Endometrial microvascular endothelial cells (primary cell): ENCODE results near the gene MLLT3. TPM values are rescaled to one million over a fixed set of nuclear protein-coding genes. Genes with fewer than 3 reads are reported as not detected.
"Not testable (repeated sequence)": the region's sequence is repeated elsewhere in the genome, so short reads cannot be mapped to it uniquely, and the experiment has no call there.

Source experiments
- in situ Hi-C: cut with HindIII; loops from 2 replicates; pipeline ENCODE4 v1.10.0; 2017; ENCODE audit warnings: low sequenced_read_pairs, low pct_unique_long_range_greater_than_20kb; ENCODE audit errors: inconsistent ontology term
- total RNA-seq: library from RNA; depleted of rRNA; stranded (reverse); fragments of >200 nt; gene quantifications from one replicate; pipeline ENCODE4 v1.2.3, GENCODE V29; 2015; ENCODE audit errors: inconsistent ontology term

MLLT3 gene
- total RNA-seq, 1 donor from 2014 or later: 4.6 TPM

- in situ Hi-C loops: loop anchor here (25.0 kb wide), 2 partner anchors 242 to 333 kb away; no protein-coding TSS in a partner anchor
These were observed 17.7 kb downstream of the MLLT3 start for GRCh38 chr9:20604562-20604961.

- in situ Hi-C loops: loop anchor here (25.0 kb wide), 2 partner anchors 241 to 334 kb away; no protein-coding TSS in a partner anchor
These were observed 18.6 kb downstream of the MLLT3 start for GRCh38 chr9:20603524-20604268.

DNA sequence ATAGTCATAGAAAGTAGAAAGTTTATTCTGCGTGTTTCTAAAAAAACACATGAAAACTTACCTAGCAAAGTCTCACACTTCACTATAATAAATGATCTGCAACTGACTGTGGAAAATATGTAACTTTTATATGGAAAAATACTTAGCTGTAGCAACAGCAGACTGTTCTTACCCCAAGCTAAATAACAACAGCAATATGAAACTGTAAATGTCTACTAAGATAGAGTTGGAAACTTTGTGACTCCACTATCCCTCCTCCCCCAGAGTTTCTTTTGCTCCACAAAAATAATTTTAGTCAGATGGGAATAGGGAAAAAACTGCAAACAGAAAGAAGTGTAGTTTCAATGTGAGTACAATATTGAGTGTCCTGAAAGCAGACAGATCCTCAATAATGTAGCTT is 21.0 kb downstream of the MLLT3 start:
- in situ Hi-C loops: loop anchor here (25.0 kb wide), 2 partner anchors 239 to 336 kb away; no protein-coding TSS in a partner anchor

- in situ Hi-C loops: no loop called here
These were observed 23.1 kb downstream of the MLLT3 start for GRCh38 chr9:20599195-20599594.

DNA sequence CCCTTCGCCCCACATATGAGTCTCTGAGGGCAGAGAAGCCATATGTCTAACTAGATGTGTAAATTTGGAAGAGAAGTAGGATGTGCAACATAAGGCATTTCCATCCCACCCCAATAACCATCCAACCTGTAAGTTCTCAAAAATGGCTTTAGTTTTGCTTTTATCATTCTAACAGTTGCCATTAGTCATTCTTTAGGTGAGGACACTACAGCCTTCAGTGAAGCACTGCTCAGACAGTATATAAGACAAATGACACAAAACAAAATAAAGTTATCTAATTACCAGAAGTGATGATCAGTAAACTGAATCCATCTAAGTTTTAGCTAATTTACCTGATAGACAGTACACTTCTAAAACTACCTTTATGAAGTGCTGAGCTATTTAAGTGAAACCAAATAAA is 23.9 kb downstream of the MLLT3 start:
- in situ Hi-C loops: no loop called here

GRCh38 chr9:20597862-20598261 is 24.4 kb downstream of the MLLT3 start:
- in situ Hi-C loops: no loop called here

DNA sequence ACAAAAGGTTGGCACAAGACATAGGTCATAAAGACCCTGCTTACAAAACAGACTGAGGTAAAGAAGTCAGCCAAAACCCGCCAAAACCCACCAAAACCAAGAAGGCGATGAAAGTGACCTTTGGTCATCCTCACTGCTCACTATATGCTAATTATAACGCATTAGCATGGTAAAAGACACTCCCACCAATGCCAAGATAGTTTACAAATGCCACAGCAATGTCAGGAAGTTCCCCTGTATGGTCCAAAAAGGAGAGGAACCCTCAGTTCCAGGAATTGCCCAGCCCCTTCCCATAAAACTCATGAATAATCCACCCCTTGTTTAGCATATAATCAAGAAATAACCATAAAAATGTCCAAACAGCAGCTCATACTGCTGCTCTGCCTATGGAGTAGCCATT is 27.7 kb downstream of the MLLT3 start:
- in situ Hi-C loops: no loop called here

GRCh38 chr9:20593537-20593936 is 28.8 kb downstream of the MLLT3 start:
- in situ Hi-C loops: no loop called here

DNA sequence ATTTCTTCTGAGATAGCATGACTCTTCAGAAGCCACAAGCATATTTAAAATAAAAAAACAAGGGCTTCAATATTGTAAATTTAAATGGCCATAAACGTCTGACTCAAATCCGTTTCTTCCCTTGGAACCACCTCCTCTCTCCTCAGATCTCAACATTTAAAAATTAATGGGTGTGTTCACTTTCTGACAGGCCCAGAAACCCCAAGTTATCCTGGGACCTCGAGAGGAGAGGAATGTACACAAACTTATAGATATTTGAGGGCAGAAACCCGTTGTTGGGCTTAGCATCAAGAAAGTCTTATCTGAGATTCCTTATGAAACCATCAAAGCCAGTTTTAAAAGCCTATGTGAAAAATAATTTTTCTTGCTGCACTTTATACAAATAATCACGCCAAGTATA is 29.2 kb downstream of the MLLT3 start:
- in situ Hi-C loops: no loop called here

- in situ Hi-C loops: no loop called here
These were observed 29.6 kb downstream of the MLLT3 start for GRCh38 chr9:20592673-20593072.

DNA sequence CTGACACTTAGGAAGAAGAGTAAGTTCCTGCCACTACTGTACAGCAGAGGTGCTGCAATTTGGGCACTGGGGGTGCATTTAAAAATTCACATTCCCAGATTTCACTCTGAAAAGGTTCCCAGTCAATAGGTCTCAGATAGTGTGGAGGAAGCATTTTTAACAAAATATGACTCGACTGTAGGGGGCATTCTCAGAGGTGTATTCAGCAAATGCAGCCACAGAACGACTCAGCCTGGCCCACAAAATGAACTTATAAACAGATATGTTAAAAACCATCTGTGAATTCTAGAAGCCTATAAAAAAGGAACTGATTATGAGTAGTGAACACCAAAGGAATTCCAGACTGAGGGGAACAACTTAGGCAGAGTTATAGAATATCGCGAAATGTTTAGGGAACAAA is 31.1 kb downstream of the MLLT3 start:
- in situ Hi-C loops: no loop called here

DNA sequence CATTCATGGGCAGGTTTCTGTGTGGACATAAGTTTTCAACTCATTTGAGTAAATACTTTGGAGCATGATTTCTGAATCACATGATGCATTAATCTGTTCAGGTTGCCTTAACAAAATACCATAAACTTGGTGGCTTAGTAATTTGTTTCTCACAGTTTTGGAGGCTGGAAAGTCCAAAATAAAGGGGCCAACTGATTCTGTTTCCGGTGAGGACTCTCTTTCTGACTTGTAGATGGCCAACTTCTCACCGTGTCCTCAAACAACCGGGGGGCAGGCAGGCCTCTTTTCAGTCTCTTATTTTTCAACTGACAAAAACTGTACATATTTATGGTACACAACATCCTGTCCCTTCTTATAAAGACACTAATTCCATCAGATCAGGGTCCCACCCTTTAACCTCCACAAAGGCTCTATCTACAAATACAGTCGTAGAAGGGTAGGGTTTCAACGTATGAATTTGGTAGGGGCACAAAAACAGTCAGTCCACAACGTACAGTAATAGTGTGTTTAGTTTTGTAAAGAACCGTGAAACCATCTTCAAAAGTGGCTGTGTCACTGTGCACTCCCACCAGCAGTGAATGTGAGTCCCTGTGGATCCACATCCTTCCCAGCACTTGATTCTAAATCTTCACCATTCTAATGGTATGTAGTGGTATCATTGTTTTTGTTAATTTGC is 37.2 kb downstream of the MLLT3 start:
- in situ Hi-C loops: no loop called here

- in situ Hi-C loops: not testable (repeated sequence)
These were observed 39.2 kb downstream of the MLLT3 start for GRCh38 chr9:20583088-20583487.

DNA sequence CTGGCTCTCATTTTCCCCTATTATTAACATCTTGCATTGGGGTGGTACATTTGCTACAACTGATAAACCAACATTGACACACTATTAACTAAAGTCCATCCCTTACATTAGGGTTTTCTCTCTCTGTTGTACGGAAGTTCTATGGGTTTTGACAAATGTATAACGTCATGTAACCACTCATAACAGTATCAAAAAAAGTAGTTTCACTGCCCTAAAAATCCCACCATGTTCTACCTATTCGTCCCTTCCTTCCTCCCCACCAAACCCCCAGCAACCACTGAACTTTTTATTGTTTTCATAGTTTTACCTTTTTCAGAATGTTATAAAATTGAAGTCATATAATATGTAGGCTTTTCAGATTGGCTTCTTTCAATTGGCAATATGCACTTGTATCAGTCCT is 40.1 kb downstream of the MLLT3 start:
- in situ Hi-C loops: no loop called here

DNA sequence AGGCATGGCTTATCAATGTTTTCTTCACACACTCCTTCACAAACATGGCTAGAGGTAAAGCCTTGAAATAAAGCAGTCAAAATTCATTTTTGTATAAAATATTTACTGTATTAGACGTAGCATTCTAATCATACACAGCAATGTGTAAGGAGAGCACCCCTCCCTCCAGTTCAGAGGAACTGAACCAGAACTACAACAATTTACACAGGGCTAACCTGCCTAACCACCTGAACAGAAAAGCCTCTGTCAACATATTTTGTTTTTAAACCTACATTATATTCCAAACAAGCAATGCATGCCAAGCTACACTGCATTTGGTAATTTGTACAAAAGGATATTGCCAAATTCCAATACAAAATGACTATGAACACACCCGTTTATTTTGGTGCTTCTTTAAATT is 41.6 kb downstream of the MLLT3 start:
- in situ Hi-C loops: no loop called here

DNA sequence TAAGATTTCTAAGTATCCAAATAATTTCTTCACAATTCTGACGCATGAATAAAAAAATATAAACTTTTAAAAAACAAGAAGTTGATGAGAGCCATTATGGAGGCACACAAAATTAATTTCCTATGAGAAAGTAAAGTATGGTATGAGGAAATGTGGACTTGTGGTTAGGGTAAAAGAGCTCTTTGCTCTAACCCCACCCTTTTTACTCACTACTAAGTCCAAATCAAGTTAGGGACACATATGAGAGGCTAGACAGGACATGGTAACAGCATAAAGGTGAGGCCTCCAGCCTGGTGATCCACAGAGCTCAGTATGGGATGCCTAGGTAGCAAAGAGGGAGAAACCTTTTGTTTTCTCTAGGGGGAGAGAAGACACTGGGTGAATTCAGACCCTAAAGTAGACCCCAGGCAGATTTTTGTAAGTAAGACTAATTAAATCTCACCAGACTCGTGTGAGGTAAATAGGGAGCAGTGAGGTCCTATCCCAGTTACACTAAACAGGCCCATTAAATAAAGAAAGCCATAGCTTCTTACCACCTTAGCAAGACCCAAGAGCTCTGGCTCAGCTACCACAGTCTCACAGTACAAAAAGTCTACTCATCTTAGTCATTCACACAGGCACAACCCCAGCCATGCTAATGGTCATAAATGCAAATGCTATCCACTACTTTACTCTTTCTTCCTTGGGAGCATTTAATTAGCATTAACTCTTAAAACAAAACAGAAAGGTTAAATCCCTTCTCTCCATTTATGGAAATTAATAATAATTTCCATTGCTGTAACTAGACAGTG is 42.6 kb downstream of the MLLT3 start:
- in situ Hi-C loops: no loop called here

DNA sequence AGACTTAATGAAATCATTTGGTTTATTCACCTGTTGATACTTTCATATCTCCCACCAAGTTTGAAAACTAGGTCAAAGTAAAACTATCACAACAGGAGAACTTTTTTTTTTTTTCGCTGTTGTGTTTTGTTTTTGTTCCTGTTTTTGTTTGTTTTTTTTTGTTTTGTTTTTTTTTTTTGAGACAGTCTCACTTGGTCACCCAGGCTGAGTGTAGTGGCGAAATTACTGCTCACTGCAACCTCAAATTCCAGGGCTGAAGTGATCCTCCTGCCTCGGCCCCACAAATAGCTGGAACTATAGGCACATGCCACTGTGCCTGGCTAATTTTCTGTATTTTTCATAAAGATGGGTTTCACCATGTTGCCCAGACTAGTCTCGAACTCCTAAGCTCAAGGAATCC is 49.3 kb downstream of the MLLT3 start:
- in situ Hi-C loops: no loop called here

DNA sequence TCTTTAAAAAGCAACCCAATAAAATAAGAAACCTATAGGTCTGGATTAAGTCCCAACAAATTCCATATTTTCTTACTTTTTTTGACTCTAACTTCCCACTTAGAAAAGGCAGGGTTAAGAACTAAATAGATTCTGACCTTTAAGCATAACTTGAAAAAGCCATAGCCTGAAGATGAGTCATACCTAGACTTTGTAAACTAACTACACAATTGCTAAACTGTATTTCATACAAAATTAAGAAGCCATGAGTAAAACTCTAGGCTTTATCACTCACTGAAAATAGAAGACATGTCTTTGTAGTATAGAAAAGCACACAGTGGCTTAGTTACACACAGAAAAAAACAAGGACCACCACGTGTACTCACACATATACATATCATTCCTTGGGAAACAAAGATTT is 51.5 kb downstream of the MLLT3 start:
- in situ Hi-C loops: no loop called here

GRCh38 chr9:20570087-20570486 is 52.2 kb downstream of the MLLT3 start:
- in situ Hi-C loops: no loop called here

DNA sequence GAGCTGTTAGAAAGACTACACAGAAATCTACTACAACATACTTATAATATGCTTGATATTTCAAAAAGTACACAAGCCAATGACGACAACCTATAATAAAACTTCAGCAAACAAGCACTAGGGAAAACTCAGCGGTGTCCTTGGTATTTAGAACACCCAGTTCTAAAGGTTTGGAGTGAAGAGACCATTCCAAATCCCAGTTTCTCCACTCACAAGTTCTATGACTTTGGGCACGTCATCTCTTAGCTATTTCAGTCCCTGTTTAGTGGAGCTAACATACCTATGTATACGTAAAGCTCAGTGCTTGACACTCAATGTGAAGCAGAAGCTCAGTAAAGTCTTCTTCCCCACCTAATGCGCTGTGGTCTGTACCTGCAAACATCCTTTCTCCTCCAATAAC is 52.8 kb downstream of the MLLT3 start:
- in situ Hi-C loops: no loop called here
